Endothelial cell of umbilical vein (primary cell): ENCODE measurements around the gene NIPA2.

Source experiments
- CTCF ChIP-seq, 2 donors: IDR thresholded peaks; 1 replicate in 1 of 2; 2 replicates in 1 of 2; pipeline ENCODE4 v1.5.1; 2011; ENCODE audit warnings: low read length in 2 of 2, mild to moderate bottlenecking in 2 of 2, moderate library complexity in 2 of 2, control low read depth in 1 of 2, inconsistent platforms in 1 of 2, low read depth in 1 of 2; ENCODE audit not compliant: insufficient read depth in 1 of 2; ENCODE audit errors: extremely low read depth in 1 of 2
- EZH2 ChIP-seq: IDR thresholded peaks from 2 replicates; pipeline ENCODE4 v1.6.1; 2012; ENCODE audit warnings: borderline replicate concordance, low read depth, mild to moderate bottlenecking, moderate library complexity, low read length, inconsistent platforms; ENCODE audit not compliant: severe bottlenecking
- FOS ChIP-seq: IDR thresholded peaks from 2 replicates; pipeline ENCODE4 v1.6.1; 2011; ENCODE audit warnings: mild to moderate bottlenecking, low read length, moderate library complexity, borderline replicate concordance; ENCODE audit not compliant: insufficient read depth
- JUN ChIP-seq: IDR thresholded peaks from 2 replicates; pipeline ENCODE4 v1.6.1; 2011; ENCODE audit warnings: borderline replicate concordance, low read depth; ENCODE audit not compliant: insufficient read length, insufficient read depth
- MAX ChIP-seq: IDR thresholded peaks from 2 replicates; pipeline ENCODE4 v1.6.1; 2011; ENCODE audit not compliant: insufficient read depth, insufficient read length
- POLR2A ChIP-seq: IDR thresholded peaks from 2 replicates; pipeline ENCODE4 v1.6.1; 2012; ENCODE audit warnings: low read depth, mild to moderate bottlenecking, control low read depth, low read length
- POLR2AphosphoS5 ChIP-seq: IDR thresholded peaks from 2 replicates; pipeline ENCODE4 v1.6.1; 2012; ENCODE audit warnings: low read depth, mild to moderate bottlenecking, control low read depth, low read length, moderate library complexity; ENCODE audit not compliant: insufficient read depth

- TF ChIP-seq CTCF (IDR thresholded peaks at IDR 0.05; ENCODE audit: extremely low read depth in 1 of 2, insufficient read depth in 1 of 2, low read depth in 1 of 2, low read length in 2 of 2) (no peak), POLR2A (no peak), EZH2 (no peak), JUN (no peak), MAX (no peak), POLR2AphosphoS5 (no peak), FOS (no peak)
These were observed 31.4 kb downstream of the NIPA2 start for GRCh38 chr15:22869856-22870255.
